Spleen (tissue), 11 donors: ENCODE results near the gene ALKBH3. TPM values are rescaled to one million over a fixed set of nuclear protein-coding genes. Genes with fewer than 3 reads are reported as not detected.

Experiments used
- DNase-seq: peaks from one replicate; pipeline ENCODE4 v3.0.0-alpha.2; 2020
- H3K27ac ChIP-seq, 8 donors: fragments of 200-600 bp; sonication (generic) in 7 of 8; 1 replicate in 4 of 8; 2 replicates in 4 of 8; pipeline versions ENCODE4 v1.5.0 to v1.8.0; 2016 to 2021; ENCODE audit warnings: inconsistent platforms in 4 of 8, mild to moderate bottlenecking in 4 of 8, moderate library complexity in 1 of 8
- H3K27me3 ChIP-seq, 7 donors: fragments of 200-600 bp; sonication (generic) in 6 of 7; replicated peaks in 1 of 7; 1 replicate in 4 of 7; 2 replicates in 3 of 7; pipeline versions ENCODE4 v1.5.0 to v1.8.0; 2016 to 2021; ENCODE audit warnings: inconsistent platforms in 3 of 7, mild to moderate bottlenecking in 1 of 7
- H3K36me3 ChIP-seq, 6 donors: fragments of 200-600 bp; sonication (generic) in 5 of 6; 1 replicate in 4 of 6; 2 replicates in 2 of 6; pipeline versions ENCODE4 v1.5.0 to v1.8.0; 2016 to 2021; ENCODE audit warnings: inconsistent platforms in 2 of 6
- H3K4me1 ChIP-seq, 6 donors: fragments of 200-600 bp; sonication (generic) in 5 of 6; 1 replicate in 3 of 6; 2 replicates in 3 of 6; pipeline versions ENCODE4 v1.5.0 to v1.8.0; 2016 to 2021; ENCODE audit warnings: inconsistent platforms in 3 of 6
- H3K4me3 ChIP-seq, 8 donors: fragments of 200-600 bp; sonication (generic) in 7 of 8; 1 replicate in 4 of 8; 2 replicates in 4 of 8; pipeline versions ENCODE4 v1.5.0 to v1.8.0; 2016 to 2021; ENCODE audit warnings: inconsistent platforms in 4 of 8, mild to moderate bottlenecking in 4 of 8, moderate library complexity in 2 of 8
- H3K9me3 ChIP-seq, 8 donors: fragments of 200-600 bp; sonication (generic) in 7 of 8; 1 replicate in 4 of 8; 2 replicates in 4 of 8; pipeline versions ENCODE4 v1.5.0 to v1.8.0; 2016 to 2021; ENCODE audit warnings: inconsistent platforms in 4 of 8
- POLR2A ChIP-seq, 3 donors: fragments of 450-650 bp; IDR thresholded peaks; one replicate each; pipeline ENCODE4 v1.5.1; 2017; ENCODE audit warnings: antibody characterized with exemption in 3 of 3, mild to moderate bottlenecking in 1 of 3
- POLR2AphosphoS5 ChIP-seq, 3 donors: sonication (generic); formaldehyde crosslinking; IDR thresholded peaks; one replicate each; pipeline ENCODE4 v1.5.1; 2017; ENCODE audit warnings: antibody characterized with exemption in 3 of 3
- WGBS, 5 donors: extraction: QIAGEN DNeasy Blood & Tissue Kit in 3 of 5; methylation state at CpG; one replicate each; pipeline versions ENCODE4 v1.1.5 to v1.1.7; 2013 to 2018; 5-methylcytosine and 5-hydroxymethylcytosine counted together
- intact Hi-C: fragments of 100-400 bp; cut with DNase I; formaldehyde crosslinking; loops from one replicate; pipeline ENCODE4 v1.15.0; 2023; ENCODE audit warnings: low total_unique reads
- polyA plus RNA-seq, 3 donors: library from polyadenylated mRNA; stranded (reverse); fragments of 200-250 nt; gene quantifications; one replicate each; pipeline ENCODE4 v1.2.1, GENCODE V29; 2013
- total RNA-seq, 7 donors: library from RNA; depleted of rRNA in 3 of 7; stranded (reverse); fragments of >200 nt in 3 of 7; fragmentation: NEBNext Ultra II Directional in 4 of 7; extraction: Animal tissue kit (Norgen Biotek cat#: 25700) in 4 of 7; gene quantifications; one replicate each; pipeline versions ENCODE4 v1.1.0 to v1.2.1, GENCODE V29; 2016 to 2021
- TF ChIP-seq, protein P1 (sequence below), 11 experiments: fragments of 200-600 bp in 7 of 11; fragments of 450-650 bp in 4 of 11; sonication (generic) in 4 of 11; IDR thresholded peaks in 8 of 11; conservative IDR thresholded peaks in 3 of 11; 1 replicate in 7 of 11; 2 replicates in 4 of 11; pipeline versions ENCODE4 v1.4.0 to v1.8.0; 2016 to 2021; ENCODE audit warnings: antibody characterized with exemption in 11 of 11, inconsistent platforms in 4 of 11, mild to moderate bottlenecking in 1 of 11
- donor health status: healthy with polysubstance abuse.
- donor health status: DM: no; HTN: no; CAD: no; lungs with moderate emphysema.
- donor health status: DM: no; HTN: no; CAD: no.
- donor health status: Bipolar disorder and iron deficiency.
- donor health status: healthy.
- donor health status: DM: no; HTN: no; CAD: no.
- donor health status: DM: yes; HTN: yes; CAD: no.

Gene ALKBH3
- total and polyA plus RNA-seq, 10 donors: 21.6 to 42.2 (median 32.6) TPM

DNA sequence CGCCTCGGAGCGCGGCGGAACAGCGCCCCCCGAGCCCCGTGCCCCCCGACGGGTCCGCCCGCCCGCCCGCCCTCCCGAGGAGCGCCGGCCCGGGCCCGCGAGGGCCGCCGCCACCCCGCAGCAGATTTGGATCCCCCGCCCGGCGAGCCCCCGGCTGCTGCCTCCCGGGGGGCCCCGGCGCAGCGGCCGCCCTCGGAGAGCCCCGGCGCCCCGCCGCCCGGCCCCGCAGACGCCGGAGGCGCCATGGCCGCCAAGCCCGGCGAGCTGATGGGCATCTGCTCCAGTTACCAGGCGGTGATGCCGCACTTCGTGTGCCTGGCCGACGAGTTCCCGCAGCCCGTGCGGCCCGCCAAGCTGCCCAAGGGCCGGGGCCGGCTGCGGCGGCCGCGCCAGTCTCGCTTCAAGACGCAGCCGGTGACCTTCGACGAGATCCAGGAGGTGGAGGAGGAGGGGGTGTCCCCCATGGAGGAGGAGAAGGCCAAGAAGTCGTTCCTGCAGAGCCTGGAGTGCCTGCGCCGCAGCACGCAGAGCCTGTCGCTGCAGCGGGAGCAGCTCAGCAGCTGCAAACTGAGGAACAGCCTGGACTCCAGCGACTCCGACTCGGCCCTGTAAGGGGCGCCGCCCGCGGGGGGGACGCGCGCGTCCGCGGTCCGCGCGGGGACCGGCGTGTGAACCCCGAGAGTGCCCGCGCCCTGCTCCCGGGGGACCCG, 62.2 kb downstream of the ALKBH3 start:
- Histone ChIP-seq H3K4me3 (peak overlapping the region; percentile 53 to 78 (median 56)), H3K27ac (peak overlapping the region; percentile 55 to 86 (median 81)), H3K9me3 (no peaks in the 10 kb centered on the region), H3K27me3 (peaks cover 0 to 72% (median 29%) of the 10 kb centered on the region in 7 donors), H3K36me3 (no peaks in the 10 kb centered on the region), H3K4me1 (peaks cover 8 to 42% (median 33%) of the 10 kb centered on the region in 6 donors)
- DNase-seq: no peak
- 0 to 4% (median 1%) methylated on average over 39 to 94 of the region's 94 CpGs; no CpG with 5 or more reads in 1 of the 5 donors for WGBS, 5 donors
- intact Hi-C loops: loop anchor here (5.0 kb wide), 1 partner anchor 51 kb away; no protein-coding TSS in a partner anchor
- no peak for TF ChIP-seq POLR2A (IDR thresholded peaks at IDR 0.05)
- peak in 2 of 3 donors; percentile 11 to 46 for TF ChIP-seq POLR2AphosphoS5 (IDR thresholded peaks at IDR 0.05)

GRCh38 chr11:43943372-43943930, 62.8 kb downstream of the ALKBH3 start:
- 1 to 4% (median 2%) methylated on average over 32 to 48 of the region's 48 CpGs for WGBS, 5 donors
- peak; percentile 69 for DNase-seq
- Histone ChIP-seq H3K9me3 (no peaks in the 10 kb centered on the region), H3K27ac (peak overlapping the region; percentile 55 to 86 (median 81)), H3K4me3 (peak overlapping the region; percentile 51 to 78 (median 56)), H3K27me3 (peaks cover 0 to 73% (median 29%) of the 10 kb centered on the region in 7 donors), H3K36me3 (no peaks in the 10 kb centered on the region), H3K4me1 (peaks cover 8 to 42% (median 36%) of the 10 kb centered on the region in 6 donors)
- intact Hi-C loops: loop anchor here (5.0 kb wide), 1 partner anchor 51 kb away; no protein-coding TSS in a partner anchor
- no peak for TF ChIP-seq POLR2AphosphoS5 (IDR thresholded peaks at IDR 0.05)

DNA sequence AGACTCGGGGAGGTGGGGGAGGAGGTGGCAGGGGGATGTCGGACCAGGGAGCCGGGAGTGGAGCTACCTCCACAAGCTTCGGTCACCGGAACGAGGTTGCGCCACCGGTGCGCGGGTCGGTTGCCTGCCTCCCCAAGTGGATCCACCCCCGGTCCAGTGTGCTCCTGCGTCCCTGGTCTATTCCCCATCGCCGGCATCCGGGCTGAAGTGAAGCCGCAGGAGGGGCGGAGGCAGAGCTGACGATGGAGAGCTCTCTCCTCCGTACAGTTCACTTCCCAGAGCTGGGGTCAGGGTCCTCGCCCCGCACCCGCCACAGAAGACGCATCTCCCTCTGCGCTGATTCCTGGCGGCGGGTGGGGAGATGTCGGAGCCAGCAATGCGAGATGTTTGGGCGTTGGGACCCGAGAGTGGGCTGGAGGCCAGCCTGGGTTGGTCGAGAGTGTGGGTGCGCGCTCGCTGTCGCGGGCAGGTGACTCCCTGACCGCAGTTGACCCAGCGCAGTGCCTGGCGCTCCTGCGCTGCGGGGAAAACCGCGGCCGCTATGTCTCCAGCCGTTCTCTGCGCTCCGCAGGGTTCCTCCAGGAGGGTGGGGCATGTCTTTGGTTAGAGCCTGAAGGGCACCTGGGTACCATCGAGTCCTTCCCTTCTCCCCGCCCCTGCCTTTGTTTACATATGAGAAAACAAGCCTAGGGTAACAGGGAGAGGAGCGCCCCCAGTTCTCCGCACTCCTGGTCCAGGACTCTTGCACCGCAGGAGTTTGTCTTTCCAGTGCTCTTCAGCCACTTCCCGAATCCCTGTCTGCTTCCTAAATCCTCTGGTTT, 63.5 kb downstream of the ALKBH3 start:
- WGBS, 5 donors: 2 to 3% (median 2%) methylated on average over 36 to 54 of the region's 54 CpGs
- DNase-seq: peak; percentile 76
- Histone ChIP-seq H3K36me3 (no peaks in the 10 kb centered on the region), H3K27me3 (peaks cover 0 to 80% (median 29%) of the 10 kb centered on the region in 7 donors), H3K27ac (peak overlapping the region in 7 of 8 donors; percentile 78 to 86 (median 82)), H3K4me1 (peaks cover 8 to 42% (median 36%) of the 10 kb centered on the region in 6 donors), H3K4me3 (peak overlapping the region; percentile 51 to 78 (median 56)), H3K9me3 (no peaks in the 10 kb centered on the region)
- intact Hi-C loops: loop anchor here (5.0 kb wide), 1 partner anchor 52 kb away; no protein-coding TSS in a partner anchor
- TF ChIP-seq POLR2AphosphoS5 (IDR thresholded peaks at IDR 0.05) (peak; percentile 15 to 51 (median 45)), POLR2A (IDR thresholded peaks at IDR 0.05) (no peak)
- TF ChIP-seq, protein P1, sequence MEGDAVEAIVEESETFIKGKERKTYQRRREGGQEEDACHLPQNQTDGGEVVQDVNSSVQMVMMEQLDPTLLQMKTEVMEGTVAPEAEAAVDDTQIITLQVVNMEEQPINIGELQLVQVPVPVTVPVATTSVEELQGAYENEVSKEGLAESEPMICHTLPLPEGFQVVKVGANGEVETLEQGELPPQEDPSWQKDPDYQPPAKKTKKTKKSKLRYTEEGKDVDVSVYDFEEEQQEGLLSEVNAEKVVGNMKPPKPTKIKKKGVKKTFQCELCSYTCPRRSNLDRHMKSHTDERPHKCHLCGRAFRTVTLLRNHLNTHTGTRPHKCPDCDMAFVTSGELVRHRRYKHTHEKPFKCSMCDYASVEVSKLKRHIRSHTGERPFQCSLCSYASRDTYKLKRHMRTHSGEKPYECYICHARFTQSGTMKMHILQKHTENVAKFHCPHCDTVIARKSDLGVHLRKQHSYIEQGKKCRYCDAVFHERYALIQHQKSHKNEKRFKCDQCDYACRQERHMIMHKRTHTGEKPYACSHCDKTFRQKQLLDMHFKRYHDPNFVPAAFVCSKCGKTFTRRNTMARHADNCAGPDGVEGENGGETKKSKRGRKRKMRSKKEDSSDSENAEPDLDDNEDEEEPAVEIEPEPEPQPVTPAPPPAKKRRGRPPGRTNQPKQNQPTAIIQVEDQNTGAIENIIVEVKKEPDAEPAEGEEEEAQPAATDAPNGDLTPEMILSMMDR (IDR thresholded peaks at IDR 0.05 in 8 of 11, conservative IDR thresholded peaks at IDR 0.05 in 3 of 11): no peak

- intact Hi-C loops: loop anchor here (5.0 kb wide), 2 partner anchors 53 to 92 kb away; no protein-coding TSS in a partner anchor
- no peaks in the 10 kb centered on the region for H3K9me3 ChIP-seq
- H3K27ac ChIP-seq: peak overlapping the region in 7 of 8 donors; percentile 36 to 86 (median 80)
- peaks cover 8 to 42% (median 36%) of the 10 kb centered on the region in 6 donors for H3K4me1 ChIP-seq
- peaks cover 0 to 80% (median 29%) of the 10 kb centered on the region in 7 donors for H3K27me3 ChIP-seq
- H3K4me3 ChIP-seq: peak overlapping the region; percentile 51 to 78 (median 56)
- no peaks in the 10 kb centered on the region for H3K36me3 ChIP-seq
- 13 to 19% (median 15%) methylated on average over 15 to 16 of the region's 16 CpGs for WGBS, 5 donors
- DNase-seq: peak; percentile 91
- TF ChIP-seq POLR2AphosphoS5 (IDR thresholded peaks at IDR 0.05) (peak in 2 of 3 donors; percentile 31 to 49), POLR2A (IDR thresholded peaks at IDR 0.05) (peak in 1 of 3 donors; percentile 12)
- TF ChIP-seq, protein P1 (IDR thresholded peaks at IDR 0.05 in 8 of 11, conservative IDR thresholded peaks at IDR 0.05 in 3 of 11): peak; percentile 31 to 82 (median 66)
These were observed 64.2 kb downstream of the ALKBH3 start for GRCh38 chr11:43944761-43945311.
